GM12878 (cell line): Measurements from ENCODE around the gene COL1A1. TPM values are rescaled to one million over a fixed set of nuclear protein-coding genes. Genes with fewer than 3 reads are reported as not detected.
A peak's percentile ranks its signal among the peaks of the same experiment; 100 is the strongest.

Experiments
- CEBPZ ChIP-seq: fragments of 150-350 bp; IDR thresholded peaks from 2 replicates; pipeline ENCODE4 v1.6.1; 2016; ENCODE audit warnings: low read depth, low read length
- CHD4 ChIP-seq: fragments of 200-600 bp; sonication (generic); IDR thresholded peaks from 2 replicates; pipeline ENCODE4 v1.6.1; 2016; ENCODE audit warnings: mild to moderate bottlenecking
- IKZF1 ChIP-seq: fragments of 450-650 bp; conservative IDR thresholded peaks from 2 replicates; pipeline ENCODE4 v1.6.1; 2017; ENCODE audit warnings: antibody characterized with exemption, mild to moderate bottlenecking
- MAX ChIP-seq: IDR thresholded peaks from 2 replicates; pipeline ENCODE4 v1.6.1; 2012; ENCODE audit warnings: low read depth, low read length, improper control_type of control experiment
- SMC3 ChIP-seq: IDR thresholded peaks from 2 replicates; pipeline ENCODE4 v1.6.1; 2011; ENCODE audit warnings: low read length, improper control_type of control experiment, borderline replicate concordance
- SREBF1 ChIP-seq: IDR thresholded peaks from 2 replicates; pipeline ENCODE4 v1.6.1; 2012; ENCODE audit warnings: mild to moderate bottlenecking, low read length
- YBX1 ChIP-seq: fragments of 450-650 bp; IDR thresholded peaks from 2 replicates; pipeline ENCODE4 v1.6.1; 2016; ENCODE audit warnings: antibody characterized with exemption
- ZNF274 ChIP-seq: IDR thresholded peaks from one replicate; pipeline ENCODE4 v1.8.0; 2011; ENCODE audit not compliant: insufficient read length, insufficient read depth
- polyA plus RNA-seq, 11 experiments: library from polyadenylated mRNA; depleted of rRNA in 4 of 11; unstranded in 6 of 11; stranded (reverse) in 5 of 11; fragments of >200 nt; fragmentation: Nextera tagmentation in 4 of 11; fragmentation: Illumina TruSeq in 1 of 11; extraction: Ambion mirVana in 4 of 11; extraction: Trizol in 1 of 11; gene quantifications; 1 replicate in 1 of 11; 2 replicates in 10 of 11; pipeline versions ENCODE4 v1.2.1 to v1.2.3, GENCODE V29; 2011 to 2016; ENCODE audit warnings: inconsistent platforms in 2 of 11, missing spikeins in 2 of 11, low read depth in 1 of 11
- total RNA-seq, 4 experiments: library from RNA; depleted of rRNA in 3 of 4; stranded (reverse); fragments of >200 nt in 3 of 4; fragmentation: Illumina TruSeq in 1 of 4; extraction: Trizol in 1 of 4; gene quantifications; 2 replicates each; pipeline versions ENCODE4 v1.2.1 to v1.2.3, GENCODE V29; 2013 to 2021
- TF ChIP-seq, protein P1 (sequence below): fragments of 450-650 bp; IDR thresholded peaks from 2 replicates; pipeline ENCODE4 v1.6.1; 2017; ENCODE audit warnings: antibody characterized with exemption, mild to moderate bottlenecking, moderate library complexity
- TF ChIP-seq, protein P2 (sequence below): IDR thresholded peaks from 2 replicates; pipeline ENCODE4 v1.6.1; 2011; ENCODE audit warnings: borderline replicate concordance, low read depth, mild to moderate bottlenecking, moderate library complexity, low read length; ENCODE audit not compliant: insufficient read depth, poor library complexity, severe bottlenecking
- TF ChIP-seq, protein P3 (sequence below): fragments of 150-350 bp; IDR thresholded peaks from 2 replicates; pipeline ENCODE4 v1.6.1; 2014; ENCODE audit warnings: mild to moderate bottlenecking, low read depth, low read length
- TF ChIP-seq, protein P4 (sequence below): fragments of 450-650 bp; formaldehyde crosslinking; IDR thresholded peaks from 2 replicates; pipeline ENCODE4 v1.4.0; 2022; ENCODE audit warnings: mild to moderate bottlenecking, moderate library complexity
- TF ChIP-seq, protein P5 (sequence below): fragments of 450-650 bp; IDR thresholded peaks from 2 replicates; pipeline ENCODE4 v1.6.1; 2018; ENCODE audit warnings: mild to moderate bottlenecking, low read depth, moderate library complexity; ENCODE audit not compliant: partially characterized antibody

The COL1A1 gene
- total and polyA plus RNA-seq, 10 of the 15 experiments (the other 5 are each of a cell fraction or from before 2014, with no cell fraction given), result 0.18 to 7.7 (median 2.3) TPM

DNA sequence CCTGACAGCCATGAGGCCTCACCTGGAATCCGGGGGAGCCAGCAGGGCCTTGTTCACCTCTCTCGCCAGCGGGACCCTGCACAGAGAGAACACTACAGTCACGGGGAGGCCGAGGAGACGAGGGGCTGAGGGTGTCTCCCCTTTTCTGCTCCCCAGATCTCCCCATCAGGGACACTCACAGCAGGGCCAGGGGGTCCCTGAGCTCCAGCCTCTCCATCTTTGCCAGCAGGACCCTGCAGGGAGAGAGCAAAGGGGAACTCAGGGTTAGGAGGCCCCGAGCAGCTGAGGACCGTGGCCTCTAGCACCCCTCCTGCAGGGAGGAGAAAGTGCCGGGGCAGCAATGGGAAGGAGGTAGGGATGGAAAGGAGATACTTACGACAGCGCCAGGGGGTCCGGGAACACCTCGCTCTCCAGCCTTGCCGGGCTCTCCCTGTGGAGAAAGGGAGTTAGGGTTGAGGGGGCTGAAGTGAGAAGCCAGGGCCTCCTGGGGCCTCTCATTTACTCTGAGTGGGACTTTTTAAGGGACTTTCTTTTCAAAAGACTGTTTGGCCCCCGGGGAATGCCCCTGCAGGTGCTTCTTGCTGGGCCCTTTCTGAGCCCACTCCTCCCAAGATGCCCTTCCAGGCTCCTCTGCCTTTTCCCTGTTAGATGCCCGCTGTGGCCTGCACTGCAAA, 8.7 kb downstream of the COL1A1 start (continued):
- TF ChIP-seq ZNF274 (no peak), CHD4 (no peak), SREBF1 (no peak), CEBPZ (no peak), IKZF1 (peak; percentile 84), SMC3 (no peak), YBX1 (no peak), MAX (no peak)
- TF ChIP-seq, protein P1, sequence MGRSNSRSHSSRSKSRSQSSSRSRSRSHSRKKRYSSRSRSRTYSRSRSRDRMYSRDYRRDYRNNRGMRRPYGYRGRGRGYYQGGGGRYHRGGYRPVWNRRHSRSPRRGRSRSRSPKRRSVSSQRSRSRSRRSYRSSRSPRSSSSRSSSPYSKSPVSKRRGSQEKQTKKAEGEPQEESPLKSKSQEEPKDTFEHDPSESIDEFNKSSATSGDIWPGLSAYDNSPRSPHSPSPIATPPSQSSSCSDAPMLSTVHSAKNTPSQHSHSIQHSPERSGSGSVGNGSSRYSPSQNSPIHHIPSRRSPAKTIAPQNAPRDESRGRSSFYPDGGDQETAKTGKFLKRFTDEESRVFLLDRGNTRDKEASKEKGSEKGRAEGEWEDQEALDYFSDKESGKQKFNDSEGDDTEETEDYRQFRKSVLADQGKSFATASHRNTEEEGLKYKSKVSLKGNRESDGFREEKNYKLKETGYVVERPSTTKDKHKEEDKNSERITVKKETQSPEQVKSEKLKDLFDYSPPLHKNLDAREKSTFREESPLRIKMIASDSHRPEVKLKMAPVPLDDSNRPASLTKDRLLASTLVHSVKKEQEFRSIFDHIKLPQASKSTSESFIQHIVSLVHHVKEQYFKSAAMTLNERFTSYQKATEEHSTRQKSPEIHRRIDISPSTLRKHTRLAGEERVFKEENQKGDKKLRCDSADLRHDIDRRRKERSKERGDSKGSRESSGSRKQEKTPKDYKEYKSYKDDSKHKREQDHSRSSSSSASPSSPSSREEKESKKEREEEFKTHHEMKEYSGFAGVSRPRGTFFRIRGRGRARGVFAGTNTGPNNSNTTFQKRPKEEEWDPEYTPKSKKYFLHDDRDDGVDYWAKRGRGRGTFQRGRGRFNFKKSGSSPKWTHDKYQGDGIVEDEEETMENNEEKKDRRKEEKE, result no peak
- TF ChIP-seq, protein P2, sequence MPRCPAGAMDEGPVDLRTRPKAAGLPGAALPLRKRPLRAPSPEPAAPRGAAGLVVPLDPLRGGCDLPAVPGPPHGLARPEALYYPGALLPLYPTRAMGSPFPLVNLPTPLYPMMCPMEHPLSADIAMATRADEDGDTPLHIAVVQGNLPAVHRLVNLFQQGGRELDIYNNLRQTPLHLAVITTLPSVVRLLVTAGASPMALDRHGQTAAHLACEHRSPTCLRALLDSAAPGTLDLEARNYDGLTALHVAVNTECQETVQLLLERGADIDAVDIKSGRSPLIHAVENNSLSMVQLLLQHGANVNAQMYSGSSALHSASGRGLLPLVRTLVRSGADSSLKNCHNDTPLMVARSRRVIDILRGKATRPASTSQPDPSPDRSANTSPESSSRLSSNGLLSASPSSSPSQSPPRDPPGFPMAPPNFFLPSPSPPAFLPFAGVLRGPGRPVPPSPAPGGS, result no peak
- TF ChIP-seq, protein P3, sequence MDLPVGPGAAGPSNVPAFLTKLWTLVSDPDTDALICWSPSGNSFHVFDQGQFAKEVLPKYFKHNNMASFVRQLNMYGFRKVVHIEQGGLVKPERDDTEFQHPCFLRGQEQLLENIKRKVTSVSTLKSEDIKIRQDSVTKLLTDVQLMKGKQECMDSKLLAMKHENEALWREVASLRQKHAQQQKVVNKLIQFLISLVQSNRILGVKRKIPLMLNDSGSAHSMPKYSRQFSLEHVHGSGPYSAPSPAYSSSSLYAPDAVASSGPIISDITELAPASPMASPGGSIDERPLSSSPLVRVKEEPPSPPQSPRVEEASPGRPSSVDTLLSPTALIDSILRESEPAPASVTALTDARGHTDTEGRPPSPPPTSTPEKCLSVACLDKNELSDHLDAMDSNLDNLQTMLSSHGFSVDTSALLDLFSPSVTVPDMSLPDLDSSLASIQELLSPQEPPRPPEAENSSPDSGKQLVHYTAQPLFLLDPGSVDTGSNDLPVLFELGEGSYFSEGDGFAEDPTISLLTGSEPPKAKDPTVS, result no peak
- TF ChIP-seq, protein P4, sequence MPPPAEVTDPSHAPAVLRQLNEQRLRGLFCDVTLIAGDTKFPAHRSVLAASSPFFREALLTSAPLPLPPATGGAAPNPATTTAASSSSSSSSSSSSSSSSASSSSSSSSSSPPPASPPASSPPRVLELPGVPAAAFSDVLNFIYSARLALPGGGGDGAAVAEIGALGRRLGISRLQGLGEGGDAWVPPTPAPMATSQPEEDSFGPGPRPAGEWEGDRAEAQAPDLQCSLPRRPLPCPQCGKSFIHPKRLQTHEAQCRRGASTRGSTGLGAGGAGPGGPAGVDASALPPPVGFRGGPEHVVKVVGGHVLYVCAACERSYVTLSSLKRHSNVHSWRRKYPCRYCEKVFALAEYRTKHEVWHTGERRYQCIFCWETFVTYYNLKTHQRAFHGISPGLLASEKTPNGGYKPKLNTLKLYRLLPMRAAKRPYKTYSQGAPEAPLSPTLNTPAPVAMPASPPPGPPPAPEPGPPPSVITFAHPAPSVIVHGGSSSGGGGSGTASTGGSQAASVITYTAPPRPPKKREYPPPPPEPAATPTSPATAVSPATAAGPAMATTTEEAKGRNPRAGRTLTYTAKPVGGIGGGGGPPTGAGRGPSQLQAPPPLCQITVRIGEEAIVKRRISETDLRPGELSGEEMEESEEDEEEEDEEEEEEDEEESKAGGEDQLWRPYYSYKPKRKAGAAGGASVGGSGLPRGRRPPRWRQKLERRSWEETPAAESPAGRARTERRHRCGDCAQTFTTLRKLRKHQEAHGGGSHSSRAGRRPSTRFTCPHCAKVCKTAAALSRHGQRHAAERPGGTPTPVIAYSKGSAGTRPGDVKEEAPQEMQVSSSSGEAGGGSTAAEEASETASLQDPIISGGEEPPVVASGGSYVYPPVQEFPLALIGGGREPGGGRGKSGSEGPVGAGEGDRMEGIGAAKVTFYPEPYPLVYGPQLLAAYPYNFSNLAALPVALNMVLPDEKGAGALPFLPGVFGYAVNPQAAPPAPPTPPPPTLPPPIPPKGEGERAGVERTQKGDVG (CRISPR knock-in tag), result no peak
- TF ChIP-seq, protein P5, sequence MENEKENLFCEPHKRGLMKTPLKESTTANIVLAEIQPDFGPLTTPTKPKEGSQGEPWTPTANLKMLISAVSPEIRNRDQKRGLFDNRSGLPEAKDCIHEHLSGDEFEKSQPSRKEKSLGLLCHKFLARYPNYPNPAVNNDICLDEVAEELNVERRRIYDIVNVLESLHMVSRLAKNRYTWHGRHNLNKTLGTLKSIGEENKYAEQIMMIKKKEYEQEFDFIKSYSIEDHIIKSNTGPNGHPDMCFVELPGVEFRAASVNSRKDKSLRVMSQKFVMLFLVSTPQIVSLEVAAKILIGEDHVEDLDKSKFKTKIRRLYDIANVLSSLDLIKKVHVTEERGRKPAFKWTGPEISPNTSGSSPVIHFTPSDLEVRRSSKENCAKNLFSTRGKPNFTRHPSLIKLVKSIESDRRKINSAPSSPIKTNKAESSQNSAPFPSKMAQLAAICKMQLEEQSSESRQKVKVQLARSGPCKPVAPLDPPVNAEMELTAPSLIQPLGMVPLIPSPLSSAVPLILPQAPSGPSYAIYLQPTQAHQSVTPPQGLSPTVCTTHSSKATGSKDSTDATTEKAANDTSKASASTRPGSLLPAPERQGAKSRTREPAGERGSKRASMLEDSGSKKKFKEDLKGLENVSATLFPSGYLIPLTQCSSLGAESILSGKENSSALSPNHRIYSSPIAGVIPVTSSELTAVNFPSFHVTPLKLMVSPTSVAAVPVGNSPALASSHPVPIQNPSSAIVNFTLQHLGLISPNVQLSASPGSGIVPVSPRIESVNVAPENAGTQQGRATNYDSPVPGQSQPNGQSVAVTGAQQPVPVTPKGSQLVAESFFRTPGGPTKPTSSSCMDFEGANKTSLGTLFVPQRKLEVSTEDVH, result no peak
